Pancreas (tissue), 10 donors: ENCODE measurements around the gene BRCA1. TPM values are rescaled to one million over a fixed set of nuclear protein-coding genes. Genes with fewer than 3 reads are reported as not detected.
"Not testable (repeated sequence)": the region's sequence is repeated elsewhere in the genome, so short reads cannot be mapped to it uniquely, and the experiment has no call there.

Experiments
- ATAC-seq, 4 donors: fragments of 200-7000 bp; cut with Tn5 transposase; one replicate each; pipeline versions ENCODE4 v1.8.0 to v1.9.1; 2020; ENCODE audit warnings: mild to moderate bottlenecking in 4 of 4, moderate library complexity in 4 of 4
- DNase-seq, 6 donors: peaks; one replicate each; pipeline ENCODE4 v3.0.0-alpha.2; 2020
- FAIRE-seq: peaks from 2 replicates; lab custom pipeline; 2012; peaks lifted over from hg19 to GRCh38; lab: Jason Lieb, UNC
- H3K27ac ChIP-seq, 4 donors: fragments of 200-600 bp; sonication (generic); 1 replicate in 3 of 4; 2 replicates in 1 of 4; pipeline versions ENCODE4 v1.5.0 to v1.8.0; 2020
- H3K27me3 ChIP-seq, 4 donors: fragments of 200-600 bp; one replicate each; pipeline ENCODE4 v1.8.0; 2021
- H3K36me3 ChIP-seq, 3 donors: fragments of 200-600 bp; sonication (generic) in 1 of 3; one replicate each; pipeline versions ENCODE4 v1.5.0 to v1.8.0; 2020 to 2021
- H3K4me1 ChIP-seq, 3 donors: fragments of 200-600 bp; one replicate each; pipeline ENCODE4 v1.8.0; 2021
- H3K4me3 ChIP-seq, 4 donors: fragments of 200-600 bp; sonication (generic) in 2 of 4; one replicate each; pipeline versions ENCODE4 v1.5.0 to v1.8.0; 2020 to 2021
- H3K9me3 ChIP-seq, 4 donors: fragments of 200-600 bp; one replicate each; pipeline ENCODE4 v1.8.0; 2021
- WGBS, 2 donors: extraction: QIAGEN DNeasy Blood & Tissue Kit; methylation state at CpG; one replicate each; pipeline ENCODE4 v1.1.7; 2013; 5-methylcytosine and 5-hydroxymethylcytosine counted together
- intact Hi-C, 3 donors: fragments of 100-400 bp; cut with DNase I; formaldehyde crosslinking; loops; one replicate each; pipeline versions ENCODE4 v1.11.1 to v1.14.2; 2022
- polyA plus RNA-seq, 2 donors: library from polyadenylated mRNA; stranded (reverse); fragments of 200-250 nt; gene quantifications; one replicate each; pipeline ENCODE4 v1.2.3, GENCODE V29; 2013
- total RNA-seq, 6 donors: library from RNA; stranded (reverse); fragmentation: NEBNext Ultra II Directional in 4 of 6; extraction: Animal tissue kit (Norgen Biotek cat#: 25700) in 4 of 6; gene quantifications; one replicate each; pipeline versions ENCODE4 v1.2.1 to v1.2.4, GENCODE V29; 2021 to 2023
- TF ChIP-seq, protein P1 (sequence below), 4 donors: fragments of 200-600 bp; sonication (generic) in 3 of 4; IDR thresholded peaks; one replicate each; pipeline versions ENCODE4 v1.5.0 to v1.8.0; 2021; ENCODE audit warnings: antibody characterized with exemption in 4 of 4
- donor health status: healthy with polysubstance abuse.
- donor health status: DM: no; HTN: no; CAD: no; lungs with moderate emphysema.
- donor health status: DM: no; HTN: no; CAD: no.
- donor health status: control.
- donor health status: control.
- donor health status: Bipolar disorder and iron deficiency.
- donor health status: DM: yes; HTN: yes; CAD: no.
- donor health status: DM: no; HTN: no; CAD: no.
- donor health status: DM: no; HTN: no; CAD: no.
- donor health status: DM: yes; HTN: yes; CAD: no.

BRCA1 gene
- total and polyA plus RNA-seq, 8 donors, result 1.1 to 4.6 (median 2.4) TPM

DNA sequence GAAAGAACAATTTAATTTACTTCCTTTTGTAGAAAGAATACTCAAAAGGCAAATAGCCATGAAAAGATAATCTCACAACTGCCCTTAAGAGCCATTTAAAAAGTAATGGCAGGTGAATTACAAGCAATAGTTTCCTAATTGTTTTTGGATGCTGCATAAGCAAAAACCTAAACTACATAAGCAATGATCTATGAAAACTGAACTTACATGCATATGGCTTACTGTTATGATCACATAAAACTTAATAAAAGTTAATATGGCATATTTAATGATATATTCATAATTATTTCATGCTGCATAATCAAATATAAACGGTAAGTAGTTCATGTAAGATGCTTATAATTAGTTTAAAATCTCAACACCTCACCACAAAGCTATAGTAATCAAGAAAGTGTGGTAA is 18.6 kb downstream of the BRCA1 start:
- intact Hi-C loops, result no loop called here
- Histone ChIP-seq H3K36me3 (no peaks in the 10 kb centered on the region), H3K4me1 (no peaks in the 10 kb centered on the region), H3K27me3 (no peaks in the 10 kb centered on the region), H3K4me3 (no peak overlapping the region), H3K9me3 (no peaks in the 10 kb centered on the region), H3K27ac (no peak overlapping the region)
- WGBS, 2 donors, result 89 to 93% methylated on average over 1 of the region's 1 CpG
- TF ChIP-seq, protein P1, sequence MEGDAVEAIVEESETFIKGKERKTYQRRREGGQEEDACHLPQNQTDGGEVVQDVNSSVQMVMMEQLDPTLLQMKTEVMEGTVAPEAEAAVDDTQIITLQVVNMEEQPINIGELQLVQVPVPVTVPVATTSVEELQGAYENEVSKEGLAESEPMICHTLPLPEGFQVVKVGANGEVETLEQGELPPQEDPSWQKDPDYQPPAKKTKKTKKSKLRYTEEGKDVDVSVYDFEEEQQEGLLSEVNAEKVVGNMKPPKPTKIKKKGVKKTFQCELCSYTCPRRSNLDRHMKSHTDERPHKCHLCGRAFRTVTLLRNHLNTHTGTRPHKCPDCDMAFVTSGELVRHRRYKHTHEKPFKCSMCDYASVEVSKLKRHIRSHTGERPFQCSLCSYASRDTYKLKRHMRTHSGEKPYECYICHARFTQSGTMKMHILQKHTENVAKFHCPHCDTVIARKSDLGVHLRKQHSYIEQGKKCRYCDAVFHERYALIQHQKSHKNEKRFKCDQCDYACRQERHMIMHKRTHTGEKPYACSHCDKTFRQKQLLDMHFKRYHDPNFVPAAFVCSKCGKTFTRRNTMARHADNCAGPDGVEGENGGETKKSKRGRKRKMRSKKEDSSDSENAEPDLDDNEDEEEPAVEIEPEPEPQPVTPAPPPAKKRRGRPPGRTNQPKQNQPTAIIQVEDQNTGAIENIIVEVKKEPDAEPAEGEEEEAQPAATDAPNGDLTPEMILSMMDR (IDR thresholded peaks at IDR 0.05), result no peak
- FAIRE-seq (no peak), ATAC-seq (no peak), DNase-seq (no peak)

DNA sequence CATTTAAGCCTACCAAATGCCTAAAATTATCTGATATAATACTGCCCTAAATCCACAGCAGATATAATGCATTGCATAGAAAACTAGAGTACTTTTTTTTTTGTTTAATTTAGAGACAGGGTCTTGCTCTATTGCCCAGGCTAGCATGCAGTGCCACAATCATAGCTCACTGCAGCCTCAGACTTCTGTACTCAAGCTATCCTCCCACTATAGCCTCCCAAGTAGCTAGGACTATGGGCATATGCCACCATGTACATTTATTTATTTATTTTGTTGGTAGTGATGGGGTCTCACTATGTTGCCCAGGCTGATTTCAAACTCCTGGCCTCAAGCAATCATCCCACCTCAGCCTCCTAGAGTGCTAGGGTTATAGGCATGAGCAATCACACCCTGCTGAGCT is 20.0 kb downstream of the BRCA1 start:
- intact Hi-C loops, result no loop called here
- Histone ChIP-seq H3K9me3 (no peaks in the 10 kb centered on the region), H3K27me3 (no peaks in the 10 kb centered on the region), H3K27ac (no peak overlapping the region), H3K4me1 (no peaks in the 10 kb centered on the region), H3K36me3 (no peaks in the 10 kb centered on the region), H3K4me3 (no peak overlapping the region)
- no peak for ATAC-seq
- TF ChIP-seq, protein P1 (IDR thresholded peaks at IDR 0.05), result no peak
- no peak for FAIRE-seq
- DNase-seq, result no peak

DNA sequence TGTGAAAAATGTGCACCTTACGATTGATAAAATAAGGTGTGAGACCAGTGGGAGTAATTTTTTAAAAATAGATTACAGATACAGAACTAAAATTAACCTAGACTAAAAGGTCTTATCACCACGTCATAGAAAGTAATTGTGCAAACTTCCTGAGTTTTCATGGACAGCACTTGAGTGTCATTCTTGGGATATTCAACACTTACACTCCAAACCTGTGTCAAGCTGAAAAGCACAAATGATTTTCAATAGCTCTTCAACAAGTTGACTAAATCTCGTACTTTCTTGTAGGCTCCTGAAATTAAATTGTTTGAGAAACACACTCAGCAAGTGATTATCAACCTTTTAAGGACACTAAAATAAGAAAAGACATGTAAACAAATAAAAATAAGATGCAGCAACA is 20.5 kb downstream of the BRCA1 start:
- intact Hi-C loops, result no loop called here
- H3K4me3 ChIP-seq, result no peak overlapping the region
- ATAC-seq (no peak), DNase-seq (no peak), FAIRE-seq (no peak)
- TF ChIP-seq, protein P1 (IDR thresholded peaks at IDR 0.05), result no peak
- H3K9me3 ChIP-seq, result no peaks in the 10 kb centered on the region
- no peaks in the 10 kb centered on the region for H3K27me3 ChIP-seq
- H3K4me1 ChIP-seq, result no peaks in the 10 kb centered on the region
- 77 to 80% methylated on average over 3 of the region's 3 CpGs for WGBS, 2 donors
- H3K27ac ChIP-seq, result no peak overlapping the region
- H3K36me3 ChIP-seq, result no peaks in the 10 kb centered on the region

DNA sequence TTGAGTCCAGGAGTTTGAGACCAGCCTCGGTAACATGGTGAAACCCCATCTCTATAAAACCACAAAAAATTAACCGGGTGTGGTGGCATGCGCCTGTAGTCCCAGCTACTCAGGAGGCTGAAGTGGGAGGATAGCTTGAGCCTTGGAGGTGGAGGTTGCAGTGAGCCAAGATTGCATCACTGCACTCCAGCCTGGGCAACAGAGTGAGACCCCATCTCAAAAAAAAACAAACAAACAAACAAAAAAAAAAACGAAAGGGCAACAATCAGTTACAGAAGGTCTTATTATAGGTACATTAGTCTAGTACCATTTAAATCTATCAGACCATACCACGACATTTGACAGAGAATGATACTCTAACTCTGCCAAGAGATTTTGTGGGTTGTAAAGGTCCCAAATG is 29.8 kb downstream of the BRCA1 start:
- DNase-seq, FAIRE-seq, intact Hi-C loops, H3K27ac ChIP-seq, H3K4me1 ChIP-seq, H3K4me3 ChIP-seq, H3K36me3 ChIP-seq, H3K27me3 ChIP-seq, ATAC-seq, H3K9me3 ChIP-seq: not testable (repeated sequence)
- 81 to 83% methylated on average over 5 of the region's 5 CpGs for WGBS, 2 donors

DNA sequence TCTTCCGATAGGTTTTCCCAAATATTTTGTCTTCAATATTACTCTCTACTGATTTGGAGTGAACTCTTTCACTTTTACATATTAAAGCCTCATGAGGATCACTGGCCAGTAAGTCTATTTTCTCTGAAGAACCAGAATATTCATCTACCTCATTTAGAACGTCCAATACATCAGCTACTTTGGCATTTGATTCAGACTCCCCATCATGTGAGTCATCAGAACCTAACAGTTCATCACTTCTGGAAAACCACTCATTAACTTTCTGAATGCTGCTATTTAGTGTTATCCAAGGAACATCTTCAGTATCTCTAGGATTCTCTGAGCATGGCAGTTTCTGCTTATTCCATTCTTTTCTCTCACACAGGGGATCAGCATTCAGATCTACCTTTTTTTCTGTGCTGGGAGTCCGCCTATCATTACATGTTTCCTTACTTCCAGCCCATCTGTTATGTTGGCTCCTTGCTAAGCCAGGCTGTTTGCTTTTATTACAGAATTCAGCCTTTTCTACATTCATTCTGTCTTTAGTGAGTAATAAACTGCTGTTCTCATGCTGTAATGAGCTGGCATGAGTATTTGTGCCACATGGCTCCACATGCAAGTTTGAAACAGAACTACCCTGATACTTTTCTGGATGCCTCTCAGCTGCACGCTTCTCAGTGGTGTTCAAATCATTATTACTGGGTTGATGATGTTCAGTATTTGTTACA is 30.9 kb downstream of the BRCA1 start:
- FAIRE-seq (no peak), ATAC-seq (no peak), DNase-seq (no peak)
- H3K4me3 ChIP-seq, result no peak overlapping the region
- no peak overlapping the region for H3K27ac ChIP-seq
- TF ChIP-seq, protein P1 (IDR thresholded peaks at IDR 0.05), result no peak
- H3K4me1 ChIP-seq, result no peaks in the 10 kb centered on the region
- no peaks in the 10 kb centered on the region for H3K27me3 ChIP-seq
- WGBS, 2 donors, result 90 to 94% methylated on average over 4 of the region's 4 CpGs
- no peaks in the 10 kb centered on the region for H3K9me3 ChIP-seq
- H3K36me3 ChIP-seq, result no peaks in the 10 kb centered on the region
- intact Hi-C loops, result no loop called here
